GM12878 (cell line): ENCODE data around the gene TTC9B. TPM values are rescaled to one million over a fixed set of nuclear protein-coding genes. Genes with fewer than 3 reads are reported as not detected.

Experiments
- ATAC-seq: fragments of 200-7000 bp; cut with Tn5 transposase; 3 replicates; pipeline ENCODE4 v1.9.1; 2020; ENCODE audit warnings: mild to moderate bottlenecking, moderate library complexity
- BruUV-seq: library from RNA; stranded (reverse); fragments of 400-500 nt; replicated peaks from 2 replicates; lab custom pipeline; 2021; lab: Mats Ljungman, UMichigan
- CTCF ChIA-PET: fragments of 300-600 bp; sonication (Branson Sonifier 250); formaldehyde crosslinking; extraction: SDS; loops from one replicate; lab custom pipeline; 2021; ENCODE audit warnings: inconsistent platforms; lab: Yijun Ruan, JAX
- POLR2A ChIA-PET: fragments of 350-600 bp; formaldehyde crosslinking; extraction: SDS; loops from one replicate; lab custom pipeline; 2021; ENCODE audit warnings: inconsistent platforms; lab: Charles Lee
- RAD21 ChIA-PET: fragments of 300-600 bp; sonication (Branson Sonifier 250); formaldehyde crosslinking; loops from one replicate; lab custom pipeline; 2023; ENCODE audit warnings: antibody characterized with exemption; ENCODE audit not compliant: unreplicated experiment; lab: Charles Lee
- SMC1A ChIA-PET: fragments of 300-600 bp; sonication (Branson Sonifier 250); formaldehyde crosslinking; loops from one replicate; lab custom pipeline; 2023; ENCODE audit not compliant: unreplicated experiment, uncharacterized antibody; lab: Charles Lee
- DNase-seq: peaks from one replicate; pipeline ENCODE4 v3.0.0-alpha.2; 2011; ENCODE audit warnings: low read depth, low spot score
- FAIRE-seq: peaks from 3 replicates; lab custom pipeline; 2011; peaks lifted over from hg19 to GRCh38; lab: Jason Lieb, UNC
- H2AFZ ChIP-seq: 2 replicates; pipeline ENCODE4 v1.6.0; 2011; ENCODE audit warnings: low read depth, low read length, control low read depth; ENCODE audit not compliant: control insufficient read depth
- H3K27ac ChIP-seq: 2 replicates; pipeline ENCODE4 v1.5.1; 2011; ENCODE audit warnings: control low read depth; ENCODE audit not compliant: control insufficient read depth, insufficient read depth
- H3K27me3 ChIP-seq, 2 experiments: replicated peaks in 1 of 2; 2 replicates each; pipeline versions ENCODE4 v1.6.0 to v1.6.1; 2011; ENCODE audit warnings: low read length in 1 of 2; ENCODE audit not compliant: control insufficient read depth in 2 of 2, insufficient read depth in 2 of 2
- H3K36me3 ChIP-seq, 2 experiments: 2 replicates each; pipeline ENCODE4 v1.5.1; 2011; ENCODE audit warnings: low read length in 1 of 2; ENCODE audit not compliant: control insufficient read depth in 2 of 2, insufficient read depth in 2 of 2
- H3K4me1 ChIP-seq: 2 replicates; pipeline ENCODE4 v1.6.1; 2011; ENCODE audit warnings: mild to moderate bottlenecking, low read length, moderate library complexity, mixed read lengths; ENCODE audit not compliant: control insufficient read depth, insufficient read depth
- H3K4me2 ChIP-seq: 2 replicates; pipeline ENCODE4 v1.6.0; 2011; ENCODE audit warnings: control low read depth; ENCODE audit not compliant: control insufficient read depth, insufficient read depth
- H3K4me3 ChIP-seq: fragments of 200-600 bp; sonication (generic); 2 replicates; pipeline ENCODE4 v1.5.1; 2016
- H3K79me2 ChIP-seq: 2 replicates; pipeline ENCODE4 v1.6.0; 2011; ENCODE audit warnings: low read length; ENCODE audit not compliant: control insufficient read depth, insufficient read depth
- H3K9ac ChIP-seq: 2 replicates; pipeline ENCODE4 v1.8.0; 2011; ENCODE audit warnings: low read length, control low read depth, mixed read lengths; ENCODE audit not compliant: control insufficient read depth, insufficient read depth
- H3K9me3 ChIP-seq: replicated peaks from 3 replicates; pipeline ENCODE4 v1.5.1; 2011; ENCODE audit warnings: mild to moderate bottlenecking, low read length; ENCODE audit not compliant: control insufficient read depth, insufficient read depth
- H4K20me1 ChIP-seq: 2 replicates; pipeline ENCODE4 v1.6.0; 2011; ENCODE audit not compliant: control insufficient read depth, insufficient read depth
- CBFB ChIP-seq: IDR thresholded peaks from 2 replicates; pipeline ENCODE4 v1.6.1; 2016; ENCODE audit warnings: antibody characterized with exemption, low read depth
- CHD4 ChIP-seq: fragments of 200-600 bp; sonication (generic); IDR thresholded peaks from 2 replicates; pipeline ENCODE4 v1.6.1; 2016; ENCODE audit warnings: mild to moderate bottlenecking
- GABPA ChIP-seq: IDR thresholded peaks from 2 replicates; pipeline ENCODE4 v1.6.1; 2014; ENCODE audit warnings: antibody characterized with exemption, low read depth, mild to moderate bottlenecking, inconsistent platforms
- MEF2A ChIP-seq: IDR thresholded peaks from 2 replicates; pipeline ENCODE4 v1.6.1; 2011; ENCODE audit warnings: low read depth, mild to moderate bottlenecking, low read length, moderate library complexity; ENCODE audit not compliant: insufficient read depth
- MXI1 ChIP-seq: fragments of 150-350 bp; IDR thresholded peaks from 2 replicates; pipeline ENCODE4 v1.6.1; 2011; ENCODE audit warnings: low read depth, mild to moderate bottlenecking, inconsistent platforms, low read length, improper control_type of control experiment
- POLR2A ChIP-seq: IDR thresholded peaks from 2 replicates; pipeline ENCODE4 v1.6.1; 2011; ENCODE audit warnings: low read depth, mild to moderate bottlenecking, low read length
- POLR2AphosphoS5 ChIP-seq: IDR thresholded peaks from 2 replicates; pipeline ENCODE4 v1.6.1; 2011; ENCODE audit warnings: mild to moderate bottlenecking, low read length, inconsistent platforms
- RAD21 ChIP-seq: IDR thresholded peaks from 2 replicates; pipeline ENCODE4 v1.6.1; 2011; ENCODE audit warnings: mild to moderate bottlenecking, low read depth, low read length, moderate library complexity; ENCODE audit not compliant: insufficient read depth
- RAD51 ChIP-seq: fragments of 450-650 bp; IDR thresholded peaks from 2 replicates; pipeline ENCODE4 v1.6.1; 2016; ENCODE audit warnings: moderate library complexity, mild to moderate bottlenecking, inconsistent platforms
- SMARCA5 ChIP-seq: fragments of 450-650 bp; IDR thresholded peaks from 2 replicates; pipeline ENCODE4 v1.6.1; 2017; ENCODE audit warnings: mild to moderate bottlenecking
- SP1 ChIP-seq: IDR thresholded peaks from one replicate; pipeline ENCODE4 v1.6.1; 2011; ENCODE audit warnings: low read depth, low read length
- SREBF1 ChIP-seq: IDR thresholded peaks from 2 replicates; pipeline ENCODE4 v1.6.1; 2012; ENCODE audit warnings: mild to moderate bottlenecking, low read length
- SREBF2 ChIP-seq: IDR thresholded peaks from 2 replicates; pipeline ENCODE4 v1.6.1; 2012; ENCODE audit warnings: mild to moderate bottlenecking, low read length
- STAT1 ChIP-seq: fragments of 450-650 bp; conservative IDR thresholded peaks from 2 replicates; pipeline ENCODE4 v1.6.1; 2014; ENCODE audit warnings: antibody characterized with exemption, mild to moderate bottlenecking
- ZBTB33 ChIP-seq: fragments of 450-650 bp; IDR thresholded peaks from 2 replicates; pipeline ENCODE4 v1.6.1; 2017; ENCODE audit warnings: mild to moderate bottlenecking
- WGBS: methylation state at CpG from one replicate; pipeline ENCODE4 v1.1.6; 2016; ENCODE audit warnings: low lambda C conversion rate; ENCODE audit not compliant: insufficient replicate concordance, insufficient coverage; ENCODE audit errors: missing lambda C conversion rate; 5-methylcytosine and 5-hydroxymethylcytosine counted together
- in situ Hi-C: fragments of 300-500 bp; cut with MboI; formaldehyde crosslinking; loops from 9 replicates; pipeline ENCODE4 v1.14.3; 2018; ENCODE audit warnings: mixed read lengths
- intact Hi-C: fragments of 100-400 bp; cut with micrococcal nuclease; formaldehyde crosslinking; loops from one replicate; pipeline ENCODE4 v1.14.2; 2022; ENCODE audit not compliant: unreplicated experiment
- polyA plus RNA-seq, 11 experiments: library from polyadenylated mRNA; depleted of rRNA in 4 of 11; unstranded in 6 of 11; stranded (reverse) in 5 of 11; fragments of >200 nt; fragmentation: Nextera tagmentation in 4 of 11; fragmentation: Illumina TruSeq in 1 of 11; extraction: Ambion mirVana in 4 of 11; extraction: Trizol in 1 of 11; gene quantifications; 1 replicate in 1 of 11; 2 replicates in 10 of 11; pipeline versions ENCODE4 v1.2.1 to v1.2.3, GENCODE V29; 2011 to 2016; ENCODE audit warnings: inconsistent platforms in 2 of 11, missing spikeins in 2 of 11, low read depth in 1 of 11
- total RNA-seq, 4 experiments: library from RNA; depleted of rRNA in 3 of 4; stranded (reverse); fragments of >200 nt in 3 of 4; fragmentation: Illumina TruSeq in 1 of 4; extraction: Trizol in 1 of 4; gene quantifications; 2 replicates each; pipeline versions ENCODE4 v1.2.1 to v1.2.3, GENCODE V29; 2013 to 2021

Gene TTC9B
- total and polyA plus RNA-seq, 10 of the 15 experiments (the other 5 are each of a cell fraction or from before 2014, with no cell fraction given) = 0.04 to 0.14 (median 0.10) TPM; not detected in 7

- in situ Hi-C loops = no loop called here
- Histone ChIP-seq H3K79me2 (peaks cover 2% of the 10 kb centered on the region; the same call in 1 of the 2 replicates), H3K36me3 (peaks cover 7 to 15% of the 10 kb centered on the region in 2 experiments; a peak in 3 of 4 replicates), H3K27ac (no peak overlapping the region), H2AFZ (no peak overlapping the region), H3K27me3 (no peaks in the 10 kb centered on the region), H4K20me1 (no peaks in the 10 kb centered on the region), H3K9me3 (no peaks in the 10 kb centered on the region), H3K4me2 (no peak overlapping the region), H3K4me1 (no peaks in the 10 kb centered on the region), H3K9ac (no peak overlapping the region), H3K4me3 (no peak overlapping the region)
- TF ChIP-seq POLR2A (peak; percentile 37; the same call in 1 of the 2 replicates), MEF2A (no peak), SREBF1 (no peak)
- FAIRE-seq (no peak), DNase-seq (no peak), ATAC-seq (no peak)
- CTCF ChIA-PET = no interaction called here
- RAD21 ChIA-PET = no interaction called here
- intact Hi-C loops = no loop called here
- POLR2A ChIA-PET = interaction anchor here (0.9 kb wide), 1 partner anchor 24 kb away, joined by 4 read pairs; no protein-coding TSS in a partner anchor
- no TSS peak for BruUV-seq
- 75% methylated on average over 5 of the region's 6 CpGs for WGBS
- SMC1A ChIA-PET = interaction anchor here (0.8 kb wide), 1 partner anchor 12 kb away, joined by 3 read pairs; no protein-coding TSS in a partner anchor
Measured at GRCh38 chr19:40247178-40247577, 29.0 kb upstream of the TTC9B start.

- no peak for TF ChIP-seq GABPA
- no peak for TF ChIP-seq CBFB
- no peak for TF ChIP-seq SREBF2
- TF ChIP-seq RAD51 = no peak
- TF ChIP-seq POLR2AphosphoS5 = no peak
- no peak for TF ChIP-seq CHD4
- TF ChIP-seq SMARCA5 = no peak
- TF ChIP-seq SP1 = no peak
- no peak for TF ChIP-seq MXI1
- TF ChIP-seq STAT1 = no peak
- TF ChIP-seq ZBTB33 = no peak
- no peak for TF ChIP-seq RAD21
- H3K27me3 ChIP-seq = no peaks in the 10 kb centered on the region
- in situ Hi-C loops (no loop called here), intact Hi-C loops (no loop called here)
- peaks cover 2% of the 10 kb centered on the region; the same call in 1 of the 2 replicates for H3K79me2 ChIP-seq
- ChIA-PET CTCF (interaction anchor here (0.8 kb wide), 1 partner anchor 141 kb away, joined by 3 read pairs; no protein-coding TSS in a partner anchor), SMC1A (interaction anchor here (0.8 kb wide), 1 partner anchor 13 kb away, joined by 3 read pairs; no protein-coding TSS in a partner anchor), RAD21 (no interaction called here), POLR2A (interaction anchor here (0.9 kb wide), 1 partner anchor 24 kb away, joined by 4 read pairs; no protein-coding TSS in a partner anchor)
- FAIRE-seq (no peak), ATAC-seq (no peak), DNase-seq (no peak)
- H3K36me3 ChIP-seq = peaks cover 11 to 16% of the 10 kb centered on the region in 2 experiments; a peak in 3 of 4 replicates
- H3K4me2 ChIP-seq = no peak overlapping the region
- BruUV-seq = no TSS peak
- no peak overlapping the region for H3K4me3 ChIP-seq
- 91% methylated on average over 16 of the region's 16 CpGs for WGBS
- no peak overlapping the region for H2AFZ ChIP-seq
- no peak overlapping the region for H3K9ac ChIP-seq
- H3K27ac ChIP-seq = no peak overlapping the region
- H3K9me3 ChIP-seq = no peaks in the 10 kb centered on the region
- no peaks in the 10 kb centered on the region for H3K4me1 ChIP-seq
- no peaks in the 10 kb centered on the region for H4K20me1 ChIP-seq
Measured at GRCh38 chr19:40246292-40247073, 28.3 kb upstream of the TTC9B start.
